Right ventricle myocardium inferior (tissue), 1 donor: ENCODE results near the gene EPPIN. TPM values are rescaled to one million over a fixed set of nuclear protein-coding genes. Genes with fewer than 3 reads are reported as not detected.

Experiments
- ATAC-seq: fragments of 200-7000 bp; cut with Tn5 transposase; one replicate; pipeline ENCODE4 v1.9.1; 2020; ENCODE audit warnings: mild to moderate bottlenecking, moderate library complexity
- DNase-seq: peaks from one replicate; pipeline ENCODE4 v3.0.0; 2021; ENCODE audit errors: missing footprints
- intact Hi-C: fragments of 100-400 bp; cut with DNase I; formaldehyde crosslinking; loops from one replicate; pipeline ENCODE4 v1.11.0; 2022
- total RNA-seq: library from RNA; stranded (reverse); fragmentation: NEBNext Ultra II Directional; extraction: Animal tissue kit (Norgen Biotek cat#: 25700); gene quantifications from one replicate; pipeline ENCODE4 v1.2.1, GENCODE V29; 2021
- donor health status: DM: no; HTN: yes; CAD: no; lungs with severe emphysema.

Gene EPPIN
- total RNA-seq, 1 donor from 2014 or later = not detected

DNA sequence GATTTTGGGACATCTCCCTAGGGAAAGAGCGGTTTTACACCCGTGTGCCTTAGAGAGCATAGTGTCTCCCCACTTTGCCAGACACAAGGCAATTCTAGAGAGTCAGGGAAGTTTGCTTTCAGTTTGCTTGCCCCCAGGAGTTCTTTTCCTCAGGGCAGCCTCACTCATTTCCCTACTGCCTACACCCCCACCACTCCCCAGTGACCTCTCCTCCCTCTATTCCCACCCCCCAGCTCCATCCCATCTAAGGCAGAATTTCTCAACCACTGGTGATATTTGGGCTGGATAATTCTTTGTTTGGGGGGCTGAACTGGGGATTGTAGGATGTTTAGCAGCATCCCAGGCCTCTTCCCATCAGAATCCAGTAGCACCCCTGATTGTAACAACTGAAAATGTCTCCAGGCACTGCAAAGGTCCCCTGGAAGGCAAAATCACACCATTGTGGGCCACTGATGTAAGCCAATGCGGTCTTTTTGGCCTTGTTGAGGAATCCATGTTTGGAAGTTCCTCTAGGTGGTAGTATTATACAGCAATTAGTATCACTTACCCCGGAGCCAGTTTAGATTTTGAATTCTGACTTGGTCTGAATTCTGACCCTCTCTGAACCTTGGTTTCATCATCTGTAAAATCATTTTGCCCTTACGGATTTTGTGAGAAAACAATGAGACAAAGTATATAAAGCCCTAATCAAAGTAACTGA, 1.3 kb downstream of the EPPIN start:
- no peak for ATAC-seq

DNA sequence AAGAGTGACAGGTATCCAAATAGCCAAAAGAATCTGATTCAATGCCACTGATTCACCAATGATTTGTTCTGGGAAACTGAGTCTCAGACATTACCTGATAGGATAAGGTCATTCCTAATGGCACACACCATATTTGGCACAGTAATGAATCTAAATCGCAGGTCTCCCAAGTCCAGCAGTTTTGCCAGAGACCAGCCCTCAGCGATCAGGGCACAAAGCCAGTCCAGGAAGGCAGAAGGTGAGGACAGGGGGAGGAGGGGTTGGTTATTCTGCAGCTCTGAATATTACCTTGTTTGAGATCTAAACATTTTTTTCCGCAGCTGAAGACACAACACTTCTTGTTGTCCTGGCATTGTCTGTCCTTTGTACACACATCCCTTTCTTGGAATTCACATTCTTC, 1.9 kb downstream of the EPPIN start:
- DNase-seq (no peak), ATAC-seq (no peak)
- intact Hi-C loops = no loop called here

More for the DNA sequence above, 1.3 kb downstream of the EPPIN start:
- intact Hi-C loops = no loop called here
- DNase-seq = no peak

DNA sequence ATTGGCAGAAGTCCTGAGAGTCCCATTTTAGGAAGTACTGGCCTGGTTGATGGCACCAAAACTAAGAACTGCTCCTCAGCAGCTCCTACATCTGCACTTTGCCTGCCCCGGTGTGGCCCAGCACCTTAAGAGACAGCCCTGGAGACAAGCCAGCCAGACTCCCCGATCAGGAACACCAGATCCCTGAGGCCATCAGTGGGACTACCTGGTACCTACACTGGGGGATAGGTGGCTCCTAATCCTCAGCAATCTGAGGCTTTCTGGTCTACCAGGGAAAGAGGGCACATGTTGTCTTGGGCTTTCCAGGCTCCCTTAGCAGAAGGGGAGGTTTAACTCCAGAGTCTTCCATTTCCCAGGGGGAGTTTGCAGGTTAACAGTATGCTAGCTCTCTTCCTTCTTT, 7.8 kb downstream of the EPPIN start, which contains the start of gene WFDC6:
Gene WFDC6, minus strand, starts transcription at position 101 of the 400 bp plus-strand sequence. Its CDS starts 75 bp downstream, at position 26.
- ATAC-seq (no peak), DNase-seq (no peak)
- intact Hi-C loops = no loop called here

DNA sequence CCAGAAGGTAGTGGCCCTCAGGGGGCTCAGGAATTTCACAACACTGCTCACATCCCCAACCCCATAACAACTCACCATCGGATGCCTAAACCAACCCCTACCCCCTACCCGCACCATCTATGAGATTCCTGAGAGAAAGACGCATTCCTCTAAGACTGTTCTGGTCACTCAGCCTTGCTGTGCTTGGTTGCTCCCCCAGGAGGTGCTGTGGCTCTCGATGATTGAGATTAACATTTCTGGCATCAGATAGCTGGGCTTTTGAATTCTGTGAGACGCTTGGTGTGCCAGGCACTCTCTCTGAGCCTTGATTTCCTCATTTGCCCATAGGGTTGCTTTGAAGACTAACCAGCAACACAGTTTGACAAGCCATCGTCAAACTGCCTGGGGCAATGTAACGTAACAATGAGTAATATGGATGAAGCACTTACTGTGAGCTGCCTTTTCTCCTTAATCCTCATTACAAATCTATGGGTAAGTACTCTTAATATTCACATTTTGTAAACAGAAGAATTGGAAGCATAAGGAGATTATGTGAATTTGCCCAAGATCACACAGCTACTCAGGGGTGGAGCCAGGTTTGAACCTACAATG, 8.9 kb downstream of the EPPIN start:
- ATAC-seq (no peak), DNase-seq (no peak)
- intact Hi-C loops = no loop called here

DNA sequence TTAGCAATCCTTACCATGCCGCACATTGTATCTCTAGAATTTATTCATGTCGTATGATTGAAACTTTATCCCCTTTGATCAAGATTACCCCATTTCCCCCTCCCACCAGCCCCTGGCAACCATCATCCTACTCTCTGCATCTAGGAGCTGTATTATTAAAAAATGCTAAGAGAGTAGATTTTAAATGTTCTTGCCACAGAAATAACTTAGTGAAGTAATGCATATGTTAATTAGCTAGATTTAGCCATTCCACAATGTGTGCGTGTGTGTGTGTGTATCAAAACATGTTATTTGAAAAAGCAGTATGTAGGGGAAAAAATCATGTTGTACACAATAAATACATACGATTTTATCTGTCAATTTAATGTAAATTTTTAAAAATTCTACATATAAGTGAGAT, 19.9 kb downstream of the EPPIN start:
- ATAC-seq (no peak), DNase-seq (no peak)
- intact Hi-C loops = no loop called here

DNA sequence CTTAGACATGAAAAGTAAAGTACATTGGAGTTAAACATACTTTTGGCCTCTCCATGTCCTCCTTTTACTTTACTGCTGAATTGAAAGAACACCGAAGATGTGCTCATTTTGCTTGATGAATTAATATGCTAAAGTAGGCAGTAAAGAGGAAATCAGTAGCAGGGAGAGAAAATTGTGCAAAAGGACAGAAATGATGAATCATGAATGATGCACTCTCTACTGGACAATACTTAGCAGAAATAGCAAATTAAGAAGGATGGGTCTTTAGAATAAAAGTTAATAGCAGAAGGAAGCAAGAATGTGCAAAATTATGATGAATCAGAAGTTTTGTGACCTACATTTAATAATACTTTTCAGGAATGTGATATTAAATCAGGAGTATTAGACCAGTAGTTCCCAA, 23.4 kb downstream of the EPPIN start:
- DNase-seq (no peak), ATAC-seq (no peak)
- intact Hi-C loops = no loop called here

DNA sequence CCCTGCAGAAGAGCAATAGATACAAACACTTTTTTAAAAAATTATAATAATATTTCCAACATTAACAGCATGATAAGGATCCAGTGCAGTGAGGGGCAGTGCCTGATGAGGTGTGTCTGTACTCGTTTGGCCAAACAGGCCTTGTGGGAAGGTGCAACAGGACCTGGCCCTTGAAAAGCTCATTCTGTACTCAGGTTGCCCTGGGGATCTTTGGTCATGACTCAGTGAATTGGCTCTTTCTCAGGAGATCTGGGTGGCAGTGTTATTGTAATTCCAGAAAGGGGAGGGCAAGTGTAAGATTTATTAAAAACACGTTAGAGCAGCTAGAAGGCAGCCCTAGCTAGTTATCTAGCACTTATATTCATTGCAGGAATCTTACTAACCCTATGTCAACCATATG, 28.9 kb downstream of the EPPIN start:
- ATAC-seq (no peak), DNase-seq (no peak)
- intact Hi-C loops = no loop called here

DNA sequence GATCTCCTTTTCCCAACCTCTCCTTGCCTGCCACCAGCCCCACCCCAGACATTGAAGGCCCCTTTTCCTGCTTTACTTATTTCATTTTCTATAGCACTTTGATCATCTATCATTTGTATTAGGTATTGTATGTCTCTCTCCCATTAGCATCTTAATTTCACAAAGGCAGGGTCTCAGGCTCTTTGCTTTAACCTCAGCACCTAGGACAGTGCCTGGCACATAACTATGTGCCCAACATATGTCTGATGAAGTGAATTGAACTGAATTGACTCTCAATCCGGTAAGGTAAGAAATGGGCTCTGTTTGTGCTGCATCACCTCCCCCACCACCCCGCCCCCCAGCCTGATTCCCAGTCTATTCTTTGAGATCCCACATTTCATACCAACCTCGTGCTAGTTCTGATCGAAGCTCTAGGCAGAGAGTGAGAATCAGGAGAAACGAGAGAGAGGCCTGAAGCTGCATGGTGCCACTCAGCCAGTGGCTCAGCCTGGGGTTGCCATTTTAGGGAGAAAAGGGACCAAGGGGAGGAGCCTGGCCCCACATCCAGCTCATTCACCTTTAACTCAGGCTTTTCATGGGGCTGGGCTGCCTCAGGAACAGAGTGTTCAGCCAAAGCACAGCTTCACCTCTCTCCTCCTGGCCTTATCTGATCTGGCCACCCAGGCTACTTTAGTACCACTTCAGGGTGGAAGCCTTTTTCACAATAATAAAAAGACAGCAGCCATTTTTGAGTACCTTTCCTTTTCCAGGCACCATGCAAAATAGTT, 31.9 kb downstream of the EPPIN start, which contains the start of gene SPINT3:
Gene SPINT3, minus strand, starts transcription at position 476 of the 767 bp plus-strand sequence. Its CDS starts 14 bp downstream, at position 462.
- intact Hi-C loops = no loop called here
- ATAC-seq = no peak
- no peak for DNase-seq

DNA sequence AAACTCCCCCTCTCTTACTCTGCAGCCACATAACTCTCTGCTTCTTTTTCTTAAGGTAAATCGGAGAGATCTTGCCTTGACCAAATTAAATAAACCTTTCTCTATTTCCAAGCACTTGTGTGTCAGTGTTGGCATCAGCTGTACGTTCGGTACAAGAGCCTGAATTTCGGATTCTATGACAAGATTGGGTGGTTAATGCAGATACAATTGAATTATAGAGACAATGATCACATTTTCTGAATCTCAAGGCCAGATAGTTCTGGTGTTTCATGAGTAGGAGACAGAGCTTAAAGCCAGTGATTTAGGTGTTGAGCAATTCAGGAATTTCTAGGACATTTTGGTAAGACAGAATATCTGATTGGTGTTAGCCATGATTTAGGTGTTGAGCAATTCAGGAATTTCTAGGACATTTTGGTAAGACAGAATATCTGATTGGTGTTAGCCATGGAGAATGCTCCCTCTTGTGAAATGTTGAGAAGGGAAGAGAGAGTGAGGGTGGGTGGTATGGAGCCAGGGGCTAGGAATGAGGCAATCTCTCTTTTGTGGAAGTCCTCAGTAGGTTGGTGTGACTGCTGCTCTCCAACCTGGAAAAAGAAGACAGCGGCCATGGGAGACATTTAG, 36.8 kb downstream of the EPPIN start:
- no peak for DNase-seq
- ATAC-seq = no peak
- intact Hi-C loops = no loop called here

DNA sequence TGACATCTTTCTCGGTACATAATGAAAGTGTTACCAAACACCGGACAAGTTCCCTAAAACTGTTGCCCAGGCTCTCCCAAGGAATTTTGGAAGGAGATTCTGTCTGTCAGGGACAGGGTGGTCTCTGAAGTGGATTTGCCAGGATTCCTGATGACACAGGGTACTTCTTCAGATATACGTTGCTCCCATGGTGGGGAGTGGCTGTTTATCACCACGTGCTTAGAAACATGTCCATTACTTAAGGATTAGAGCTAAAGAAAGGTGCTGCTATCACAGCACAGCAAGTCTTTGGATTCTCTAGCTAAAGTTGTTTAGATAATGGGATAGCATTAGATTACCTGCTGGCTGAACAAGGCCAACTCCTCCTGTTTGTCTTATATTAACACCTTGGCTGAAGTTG, 38.1 kb downstream of the EPPIN start:
- ATAC-seq = no peak

DNA sequence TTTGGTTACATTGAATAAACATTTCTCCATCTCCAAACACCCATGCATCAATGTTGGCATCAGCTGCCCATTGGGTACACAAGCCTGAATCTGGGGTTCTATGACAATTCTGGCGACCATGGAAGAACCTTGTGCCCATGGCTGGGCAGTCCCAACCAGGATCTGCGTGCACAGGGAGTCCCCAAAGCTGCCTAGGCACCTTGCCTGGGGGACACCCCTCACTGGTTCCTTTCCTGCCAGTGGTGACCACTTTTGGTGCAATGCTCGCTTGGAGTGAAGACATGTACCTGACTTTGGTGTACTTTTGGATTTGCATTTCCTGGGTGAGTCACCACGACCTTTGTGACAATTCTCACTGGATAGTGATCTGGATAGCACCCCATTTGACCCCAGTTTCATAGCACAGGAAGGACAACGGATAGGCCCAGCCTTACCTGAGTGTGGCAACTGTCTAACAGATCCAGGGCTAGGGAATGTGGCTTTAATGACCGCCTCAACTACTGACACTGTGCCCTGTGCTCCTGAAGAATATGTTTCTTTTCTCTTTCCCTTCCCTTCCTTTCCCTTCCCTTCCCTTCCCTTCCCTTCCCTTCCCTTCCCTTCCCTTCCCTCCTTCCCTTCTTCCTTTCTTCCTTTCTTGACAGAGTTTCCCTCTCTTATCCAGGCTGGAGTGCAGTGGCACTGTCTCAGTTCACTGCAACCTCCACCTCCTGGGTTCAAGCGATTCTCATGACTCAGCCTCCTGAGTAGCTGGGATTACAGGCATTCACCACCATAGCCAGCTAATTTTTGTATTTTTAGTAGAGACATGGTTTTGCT, 38.9 kb downstream of the EPPIN start:
- intact Hi-C loops = no loop called here
- DNase-seq = no peak
- no peak for ATAC-seq

More for the DNA sequence above, 38.1 kb downstream of the EPPIN start:
- no peak for DNase-seq
- intact Hi-C loops = no loop called here

DNA sequence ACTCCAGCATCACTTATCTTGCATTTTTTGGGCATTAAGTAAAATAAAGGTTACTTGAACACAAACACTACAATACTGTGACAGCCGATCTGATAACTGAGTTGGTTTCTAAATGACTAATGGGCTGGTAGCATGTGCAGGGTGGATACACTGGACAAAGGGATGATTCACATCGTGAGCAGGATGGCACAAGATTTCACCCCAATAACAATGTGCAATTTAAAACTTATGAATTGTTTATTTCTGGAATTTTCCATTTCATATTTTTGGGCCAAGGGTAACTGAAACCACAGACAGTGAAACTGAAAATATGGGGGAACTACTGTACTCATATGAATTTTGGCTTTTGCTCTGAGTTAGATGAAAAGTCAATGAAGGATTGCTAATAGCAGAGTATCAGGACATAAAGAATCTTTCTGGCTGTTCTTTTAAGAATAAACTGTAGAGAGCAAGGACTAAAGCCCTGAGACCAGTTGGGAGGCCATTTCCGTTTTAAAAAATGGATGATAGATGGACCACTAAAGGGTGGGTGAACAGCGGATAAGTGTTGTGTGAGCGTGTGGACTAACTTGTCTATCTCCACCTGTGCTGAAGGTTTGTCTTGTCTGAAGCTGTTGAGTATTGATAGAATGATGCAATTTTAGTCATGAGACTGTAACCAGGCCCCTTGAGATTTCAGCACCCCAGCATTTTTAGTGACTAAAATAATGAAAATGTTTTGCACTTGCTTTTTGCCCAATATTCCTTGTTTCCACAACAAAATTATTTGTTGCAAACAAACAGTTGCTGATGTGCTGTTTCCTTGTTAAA, 40.0 kb downstream of the EPPIN start:
- ATAC-seq = no peak
- intact Hi-C loops = no loop called here
- DNase-seq = no peak

DNA sequence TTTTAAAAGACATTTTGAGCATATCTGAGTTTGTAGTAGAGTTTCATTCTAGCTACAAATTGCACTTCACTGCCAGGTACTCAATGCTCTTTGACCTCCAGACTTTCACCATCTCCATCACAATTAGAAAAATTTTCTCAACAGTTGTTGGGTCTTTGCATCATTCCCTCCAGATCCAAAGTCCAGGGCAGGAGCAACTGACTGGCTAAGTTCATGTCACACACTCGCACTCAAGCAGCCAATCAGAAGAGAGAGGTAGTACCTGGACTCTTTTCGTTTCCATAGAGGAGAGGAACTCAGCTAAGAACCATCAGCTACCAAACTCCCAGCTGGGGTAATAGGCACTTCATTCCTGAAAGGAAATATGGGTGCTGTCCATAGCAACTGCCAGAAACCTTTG, 40.8 kb downstream of the EPPIN start:
- intact Hi-C loops = no loop called here
- DNase-seq (no peak), ATAC-seq (no peak)

DNA sequence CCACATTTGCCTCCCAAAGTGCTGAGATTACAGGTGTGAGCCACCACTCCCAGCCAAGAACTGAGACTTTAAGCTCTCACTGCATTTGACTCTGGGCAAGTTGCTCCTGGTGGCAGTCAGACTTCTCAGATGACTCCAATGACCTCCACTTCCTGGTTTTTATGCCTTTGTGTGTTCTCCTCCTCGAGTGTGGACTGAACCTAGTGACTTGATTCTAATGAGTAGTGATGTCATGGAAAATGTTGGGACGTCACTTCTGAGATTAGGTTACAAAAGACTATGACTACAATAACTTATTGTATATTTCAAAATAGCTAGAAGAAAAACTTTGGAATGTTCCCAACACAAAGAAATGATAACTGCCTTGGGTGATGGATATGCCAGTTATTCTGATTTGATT, 43.8 kb downstream of the EPPIN start:
- DNase-seq = no peak
- intact Hi-C loops = no loop called here
- ATAC-seq = no peak

DNA sequence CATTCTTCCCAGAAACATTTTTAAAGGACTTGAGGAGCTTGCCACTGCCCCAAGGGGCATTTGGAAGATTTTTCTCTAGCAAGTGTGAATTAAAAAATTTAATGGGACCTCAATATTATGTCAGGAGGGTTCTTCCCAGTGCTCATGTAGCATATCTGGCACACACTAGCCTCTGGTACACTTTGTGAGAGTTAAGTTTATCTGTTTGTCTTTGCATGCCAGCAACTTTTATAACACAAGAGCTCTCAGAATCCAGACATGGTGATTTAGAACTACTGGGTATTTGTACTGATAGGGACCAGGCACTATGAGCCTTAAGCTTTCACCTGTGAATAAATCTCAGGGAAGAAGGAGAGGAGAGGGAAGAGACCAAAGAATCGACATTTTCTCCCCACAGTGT, 44.6 kb downstream of the EPPIN start:
- DNase-seq (no peak), ATAC-seq (no peak)
- intact Hi-C loops = no loop called here

DNA sequence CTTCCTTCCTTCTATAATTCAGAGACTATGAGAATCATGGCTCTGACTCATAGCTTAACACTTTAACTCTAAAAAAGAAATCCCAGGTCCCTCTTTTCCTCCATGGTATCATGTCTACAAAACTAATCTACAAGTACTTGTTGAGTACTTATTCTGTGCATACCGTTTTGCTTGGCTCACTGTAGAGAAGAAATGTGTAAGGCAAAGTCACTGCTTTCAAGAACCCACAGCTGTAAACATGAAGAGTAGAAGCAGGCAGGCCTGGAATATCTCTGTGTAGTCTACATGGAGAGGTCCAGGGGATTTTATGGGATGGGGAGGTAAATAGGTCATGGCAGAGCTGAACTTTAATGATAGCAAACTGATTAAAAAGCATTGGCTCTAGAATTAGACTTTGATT, 45.6 kb downstream of the EPPIN start:
- ATAC-seq (no peak), DNase-seq (no peak)
- intact Hi-C loops = no loop called here

DNA sequence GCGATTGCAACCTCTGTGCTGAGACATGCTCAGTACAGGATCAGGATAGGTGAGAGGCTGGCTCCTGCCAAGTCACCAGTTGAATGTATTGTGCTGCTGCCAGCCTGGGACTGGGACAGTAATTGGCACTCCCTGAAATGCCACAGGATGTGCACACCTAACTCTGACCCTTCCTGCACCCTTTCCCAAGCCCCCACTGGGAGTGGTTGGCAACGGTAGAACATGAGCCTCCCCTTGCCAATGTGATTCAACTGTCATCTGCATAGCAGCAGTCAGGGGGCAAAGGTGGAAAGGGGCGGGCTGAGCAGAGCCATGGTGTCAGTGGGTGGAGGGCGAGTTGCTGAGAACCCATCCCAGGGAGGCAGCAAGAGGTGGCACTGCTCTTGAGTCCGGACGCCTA, 47.2 kb downstream of the EPPIN start:
- intact Hi-C loops = no loop called here
- DNase-seq = no peak
- no peak for ATAC-seq

DNA sequence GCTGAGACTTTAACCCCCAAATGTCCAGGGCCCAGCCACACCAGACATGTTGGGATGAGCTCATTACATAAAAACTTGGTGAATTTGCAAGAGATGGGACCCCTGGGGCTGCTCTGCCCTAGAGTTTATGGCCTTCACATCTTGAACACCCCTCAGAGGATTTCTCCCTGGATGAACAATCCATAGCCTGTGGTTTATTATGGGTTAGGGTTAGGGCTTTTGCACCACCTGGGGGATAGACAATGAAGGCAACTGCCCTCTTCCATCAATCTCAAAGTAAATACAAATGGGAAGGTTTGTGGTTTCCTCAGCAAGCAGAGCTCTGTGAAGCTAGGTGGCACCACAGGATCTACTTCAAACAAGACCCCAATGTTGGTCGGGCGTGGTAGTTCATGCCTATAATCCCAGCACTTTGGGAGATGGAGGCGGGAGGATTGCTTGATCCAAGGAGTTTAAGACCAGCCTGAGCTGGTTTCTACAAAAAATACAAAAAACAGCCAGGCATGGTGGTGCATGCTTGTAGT, 49.2 kb downstream of the EPPIN start:
- DNase-seq = no peak
- intact Hi-C loops = no loop called here
- ATAC-seq = no peak
